NCI-H2227 treated with DMSO at 0.1 percent for 48 hours (cell line): Measurements from ENCODE around the gene ZBTB38.

ENCODE experiments used
- DNase-seq: peaks from one replicate; lab custom pipeline; 2025; lab: John Stamatoyannopoulos, UW

The ZBTB38 gene

GRCh38 chr3:141368925-141369794, 856 bp downstream of the ZBTB38 start:
- no peak for DNase-seq

- peak; percentile 73 for DNase-seq
Measured at GRCh38 chr3:141370065-141370533, 1.8 kb downstream of the ZBTB38 start.

GRCh38 chr3:141371882-141372281, 3.6 kb downstream of the ZBTB38 start:
- no peak for DNase-seq

GRCh38 chr3:141372656-141373055, 4.4 kb downstream of the ZBTB38 start:
- DNase-seq, result no peak

GRCh38 chr3:141373232-141373631, 4.9 kb downstream of the ZBTB38 start:
- no peak for DNase-seq

GRCh38 chr3:141373768-141374526, 5.6 kb downstream of the ZBTB38 start:
- no peak for DNase-seq

- DNase-seq, result no peak
Measured at GRCh38 chr3:141375381-141376301, 7.3 kb downstream of the ZBTB38 start.

- DNase-seq, result no peak
Measured at GRCh38 chr3:141377377-141377776, 9.1 kb downstream of the ZBTB38 start.

- DNase-seq, result no peak
Measured at GRCh38 chr3:141378556-141378955, 10.3 kb downstream of the ZBTB38 start.

- no peak for DNase-seq
Measured at GRCh38 chr3:141379250-141379966, 11.1 kb downstream of the ZBTB38 start.

GRCh38 chr3:141380279-141380678, 12.0 kb downstream of the ZBTB38 start:
- no peak for DNase-seq

- DNase-seq, result no peak
Measured at GRCh38 chr3:141380987-141381386, 12.7 kb downstream of the ZBTB38 start.

- DNase-seq, result no peak
Measured at GRCh38 chr3:141382571-141382970, 14.3 kb downstream of the ZBTB38 start.

- DNase-seq, result peak; percentile 30
Measured at GRCh38 chr3:141383555-141384129, 15.3 kb downstream of the ZBTB38 start.

- DNase-seq, result peak; percentile 39
Measured at GRCh38 chr3:141384157-141384556, 15.9 kb downstream of the ZBTB38 start.

GRCh38 chr3:141384575-141384974, 16.3 kb downstream of the ZBTB38 start:
- DNase-seq, result peak; percentile 39

- peak; percentile 44 for DNase-seq
Measured at GRCh38 chr3:141385406-141386125, 17.3 kb downstream of the ZBTB38 start.

- peak; percentile 32 for DNase-seq
Measured at GRCh38 chr3:141386126-141386488, 17.8 kb downstream of the ZBTB38 start.

GRCh38 chr3:141386611-141387111, 18.4 kb downstream of the ZBTB38 start:
- peak; percentile 71 for DNase-seq

- DNase-seq, result peak; percentile 58
Measured at GRCh38 chr3:141387516-141387915, 19.2 kb downstream of the ZBTB38 start.
